OCI-LY7 (cell line): Measurements from ENCODE around the gene KCTD17. TPM values are rescaled to one million over a fixed set of nuclear protein-coding genes. Genes with fewer than 3 reads are reported as not detected.

Experiments
- BruUV-seq: library from RNA; stranded (reverse); fragments of 400-500 nt; replicated peaks from 2 replicates; lab custom pipeline; 2021; lab: Mats Ljungman, UMichigan
- CTCF ChIA-PET: fragments of 300-600 bp; sonication (Branson Sonifier 250); formaldehyde crosslinking; loops from one replicate; lab custom pipeline; 2022; ENCODE audit warnings: antibody characterized with exemption; ENCODE audit not compliant: unreplicated experiment; lab: Charles Lee
- POLR2A ChIA-PET: fragments of 300-600 bp; sonication (Branson Sonifier 250); formaldehyde crosslinking; loops from one replicate; lab custom pipeline; 2022; ENCODE audit warnings: antibody characterized with exemption; lab: Charles Lee
- DNase-seq: peaks from one replicate; pipeline ENCODE4 v3.0.0-alpha.2; 2015; ENCODE audit warnings: low spot score
- H2AFZ ChIP-seq: fragments of 200-600 bp; sonication (generic), shearing (Covaris generic); 2 replicates; pipeline ENCODE4 v1.6.1; 2014; ENCODE audit warnings: mild to moderate bottlenecking, antibody characterized with exemption, low read length, moderate library complexity
- H3K27ac ChIP-seq: fragments of 200-600 bp; sonication (generic); 2 replicates; pipeline ENCODE4 v1.5.1; 2014; ENCODE audit warnings: mixed run types, low read depth, mild to moderate bottlenecking, moderate library complexity, low read length, inconsistent platforms; ENCODE audit not compliant: poor library complexity, severe bottlenecking
- H3K36me3 ChIP-seq: fragments of 200-600 bp; sonication (generic); 2 replicates; pipeline ENCODE4 v1.6.1; 2014; ENCODE audit warnings: mild to moderate bottlenecking, antibody characterized with exemption, low read length, moderate library complexity, mixed read lengths; ENCODE audit not compliant: insufficient read depth
- H3K4me1 ChIP-seq: fragments of 200-600 bp; sonication (generic); 2 replicates; pipeline ENCODE4 v1.5.1; 2014; ENCODE audit warnings: mild to moderate bottlenecking, low read length; ENCODE audit not compliant: insufficient read depth, poor library complexity, severe bottlenecking
- H3K4me2 ChIP-seq: fragments of 200-600 bp; sonication (generic); 2 replicates; pipeline ENCODE4 v1.6.1; 2014; ENCODE audit warnings: mild to moderate bottlenecking, low read length
- H3K4me3 ChIP-seq: fragments of 200-600 bp; sonication (generic); 2 replicates; pipeline ENCODE4 v1.5.1; 2014; ENCODE audit warnings: mild to moderate bottlenecking, low read depth, low read length; ENCODE audit not compliant: poor library complexity, severe bottlenecking
- H3K79me2 ChIP-seq: fragments of 200-600 bp; sonication (generic); 2 replicates; pipeline ENCODE4 v1.6.1; 2016; ENCODE audit warnings: low read depth, mild to moderate bottlenecking, low read length, moderate library complexity, mixed read lengths; ENCODE audit not compliant: insufficient read depth
- H3K9me2 ChIP-seq: fragments of 200-600 bp; sonication (generic); 2 replicates; pipeline ENCODE4 v1.6.1; 2016; ENCODE audit warnings: mild to moderate bottlenecking, low read length, mixed read lengths; ENCODE audit not compliant: insufficient read depth
- H3K9me3 ChIP-seq: fragments of 200-600 bp; sonication (generic); 2 replicates; pipeline ENCODE4 v1.6.1; 2014; ENCODE audit warnings: mild to moderate bottlenecking, mixed run types, low read length, mixed read lengths
- H4K20me1 ChIP-seq: fragments of 200-600 bp; sonication (generic); 2 replicates; pipeline ENCODE4 v1.6.1; 2014; ENCODE audit warnings: mild to moderate bottlenecking, antibody characterized with exemption, low read length, moderate library complexity, mixed read lengths; ENCODE audit not compliant: insufficient read depth
- CTCF ChIP-seq: fragments of 200-600 bp; sonication (generic); conservative IDR thresholded peaks from 2 replicates; pipeline ENCODE4 v1.5.1; 2014; ENCODE audit warnings: mild to moderate bottlenecking, antibody characterized with exemption, low read length, moderate library complexity, mixed read lengths
- EZH2phosphoT487 ChIP-seq: fragments of 200-600 bp; sonication (generic); IDR thresholded peaks from 2 replicates; pipeline ENCODE4 v1.6.1; 2018; ENCODE audit warnings: low read depth, borderline replicate concordance, mild to moderate bottlenecking, mixed run types, antibody characterized with exemption, low read length, moderate library complexity, mixed read lengths
- intact Hi-C: fragments of 100-400 bp; cut with micrococcal nuclease; formaldehyde crosslinking; loops from one replicate; pipeline ENCODE4 v1.10.0; 2022; ENCODE audit not compliant: unreplicated experiment
- total RNA-seq, 2 experiments: library from RNA; depleted of rRNA in 1 of 2; stranded (reverse); fragments of >200 nt in 1 of 2; shearing (Covaris generic) in 1 of 2; gene quantifications; 2 replicates each; pipeline ENCODE4 v1.2.3, GENCODE V29; 2014 to 2022

Gene KCTD17
- total RNA-seq, 2 experiments from 2014 or later, result 17.7 to 21.7 TPM

GRCh38 chr22:37075822-37076433 lies 24.4 kb downstream of the KCTD17 start:
- Histone ChIP-seq H3K4me2 (no peak overlapping the region), H3K79me2 (no peaks in the 10 kb centered on the region), H2AFZ (no peak overlapping the region), H3K9me3 (no peaks in the 10 kb centered on the region), H3K4me3 (no peak overlapping the region), H4K20me1 (no peaks in the 10 kb centered on the region), H3K36me3 (no peaks in the 10 kb centered on the region), H3K4me1 (peaks cover 1% of the 10 kb centered on the region), H3K9me2 (no peaks in the 10 kb centered on the region), H3K27ac (no peak overlapping the region)
- DNase-seq, result no peak
- TF ChIP-seq EZH2phosphoT487 (no peak), CTCF (no peak)
- intact Hi-C loops, result loop anchor here (5.0 kb wide), 1 partner anchor 381 kb away; no protein-coding TSS in a partner anchor
- CTCF ChIA-PET, result interaction anchor here (0.6 kb wide), 1 partner anchor 289 kb away, joined by 3 read pairs; no protein-coding TSS in a partner anchor
- BruUV-seq, result no TSS peak
- POLR2A ChIA-PET, result no interaction called here

DNA sequence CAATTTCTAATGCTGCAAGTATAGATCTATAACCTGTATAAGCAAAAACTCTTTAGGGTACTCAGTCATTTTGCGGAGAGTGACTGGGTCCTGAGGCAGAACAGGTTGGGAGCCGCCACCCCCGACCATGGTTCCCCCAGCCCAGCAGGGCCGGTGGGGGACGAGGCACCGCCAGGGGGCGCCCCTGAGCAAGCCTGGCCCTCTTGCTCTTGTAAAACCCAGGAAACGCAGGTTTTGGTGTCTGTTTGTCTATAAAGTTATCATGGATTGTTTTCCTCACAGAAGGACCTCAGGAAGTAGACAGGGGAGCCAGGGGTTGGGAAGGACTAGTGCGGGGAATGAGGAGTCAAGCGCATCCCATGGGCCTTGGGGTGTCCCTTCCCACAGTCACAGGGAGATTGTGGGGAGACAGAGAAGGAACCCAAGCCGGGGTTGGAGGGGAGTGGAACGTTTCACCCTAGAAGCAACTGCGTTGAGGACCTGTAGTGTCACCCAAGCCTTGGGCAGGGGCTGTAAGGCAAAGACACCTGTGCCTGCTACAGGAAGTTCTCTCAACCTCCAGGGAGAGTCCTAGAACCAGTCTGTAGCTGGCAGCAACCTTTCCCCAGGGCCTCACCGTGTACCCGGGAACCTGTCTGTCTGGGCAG lies 26.4 kb downstream of the KCTD17 start:
- ChIA-PET CTCF (no interaction called here), POLR2A (interaction anchor here (0.8 kb wide), 1 partner anchor 11 kb away, joined by 7 read pairs; no protein-coding TSS in a partner anchor)
- Histone ChIP-seq H3K79me2 (no peaks in the 10 kb centered on the region), H3K9me3 (no peaks in the 10 kb centered on the region), H3K4me3 (no peak overlapping the region), H3K36me3 (no peaks in the 10 kb centered on the region), H3K4me1 (peaks cover 5% of the 10 kb centered on the region), H4K20me1 (no peaks in the 10 kb centered on the region), H2AFZ (no peak overlapping the region), H3K27ac (no peak overlapping the region), H3K9me2 (no peaks in the 10 kb centered on the region), H3K4me2 (no peak overlapping the region)
- no TSS peak for BruUV-seq
- peak; percentile 68 for DNase-seq
- intact Hi-C loops, result loop anchor here (2.0 to 5.0 kb wide), 2 partner anchors 121 to 379 kb away; no protein-coding TSS in a partner anchor
- TF ChIP-seq CTCF (peak; percentile 100), EZH2phosphoT487 (no peak)

- H3K9me3 ChIP-seq, result no peaks in the 10 kb centered on the region
- TF ChIP-seq EZH2phosphoT487 (no peak), CTCF (no peak)
- H3K36me3 ChIP-seq, result no peaks in the 10 kb centered on the region
- H3K4me2 ChIP-seq, result no peak overlapping the region
- no peak for DNase-seq
- peaks cover 5% of the 10 kb centered on the region for H3K4me1 ChIP-seq
- intact Hi-C loops, result loop anchor here (2.0 to 5.0 kb wide), 2 partner anchors 120 to 378 kb away; no protein-coding TSS in a partner anchor
- CTCF ChIA-PET, result no interaction called here
- no peaks in the 10 kb centered on the region for H4K20me1 ChIP-seq
- BruUV-seq, result no TSS peak
- POLR2A ChIA-PET, result no interaction called here
- H3K9me2 ChIP-seq, result no peaks in the 10 kb centered on the region
- no peak overlapping the region for H2AFZ ChIP-seq
- no peak overlapping the region for H3K27ac ChIP-seq
- H3K79me2 ChIP-seq, result no peaks in the 10 kb centered on the region
- H3K4me3 ChIP-seq, result no peak overlapping the region
Measured at GRCh38 chr22:37079158-37079557, 27.6 kb downstream of the KCTD17 start.
